ENCODE data around the gene TBX22.
"Not testable (repeated sequence)": the region's sequence is repeated elsewhere in the genome, so short reads cannot be mapped to it uniquely, and the experiment has no call there.

Gene TBX22

GRCh38 chrX:80014141-80014940 is at the start of gene TBX22:
TBX22 (plus strand) TSS chrX:80014753; CDS start chrX:80022270, 7,517 bp downstream.
- no peak for DNase-seq

DNA sequence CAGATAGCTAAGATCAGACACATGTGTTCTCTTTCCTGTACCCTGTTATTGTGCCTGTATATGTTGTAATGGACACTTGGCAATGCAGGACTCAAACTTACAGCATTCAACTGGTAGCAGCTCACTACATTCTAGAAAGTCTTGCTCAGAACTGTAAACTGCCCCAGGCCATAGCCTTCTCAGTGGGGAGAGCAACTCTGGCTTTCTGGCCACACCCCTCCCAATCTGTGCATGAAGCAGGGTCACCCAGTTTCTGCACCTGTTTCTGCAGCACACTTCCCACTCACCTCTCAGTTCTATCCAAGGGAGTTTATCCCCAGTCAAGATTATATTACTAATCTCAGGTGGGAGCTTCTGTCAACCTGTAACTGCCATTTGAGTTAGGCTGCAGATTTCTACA is 38.9 kb upstream of the TBX22 start:
- DNase-seq: no peak

GRCh38 chrX:80004458-80004857 is 10.1 kb upstream of the TBX22 start:
- no peak for DNase-seq

DNA sequence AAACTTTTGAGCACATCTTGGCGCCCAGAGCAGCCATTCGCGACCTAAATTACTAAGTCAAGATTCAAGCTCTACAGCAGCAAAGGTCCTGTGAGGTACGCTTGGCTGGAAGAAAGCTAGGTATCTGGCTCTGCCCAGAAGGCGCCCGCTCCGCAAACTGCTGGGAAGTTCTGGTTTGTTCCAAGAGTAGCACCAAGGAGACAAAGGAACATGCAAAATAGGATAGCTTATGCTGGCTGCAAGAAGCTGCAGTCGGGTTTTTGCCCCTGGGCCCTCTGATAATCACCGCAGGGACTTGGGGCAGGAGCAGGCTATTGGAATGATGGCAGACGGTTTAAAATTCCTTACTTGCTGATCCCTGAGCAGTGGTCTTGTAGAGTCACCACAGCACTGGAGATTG is 3.0 kb upstream of the TBX22 start:
- DNase-seq: no peak

- no peak for DNase-seq
Observed at GRCh38 chrX:80016182-80016581, 1.6 kb downstream of the TBX22 start.

DNA sequence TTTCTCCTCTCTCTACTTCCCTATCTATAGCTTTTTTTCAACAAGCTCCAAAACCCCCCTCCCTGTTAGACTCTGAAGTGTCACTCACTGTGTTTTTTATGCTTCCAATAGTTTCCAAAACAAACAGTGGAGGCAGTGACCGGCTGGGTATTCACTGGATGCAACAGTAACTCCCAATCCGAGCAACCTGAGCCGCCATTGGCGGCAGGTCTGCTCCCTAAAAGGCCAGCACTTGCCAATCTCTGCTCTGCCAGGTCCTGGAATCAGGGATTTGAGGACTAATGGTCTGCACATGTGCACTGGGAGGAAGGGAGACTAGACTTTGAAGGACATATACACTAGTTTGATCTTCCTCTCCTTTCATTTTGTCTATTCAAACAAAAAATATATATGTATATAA is 7.1 kb downstream of the TBX22 start:
- no peak for DNase-seq

DNA sequence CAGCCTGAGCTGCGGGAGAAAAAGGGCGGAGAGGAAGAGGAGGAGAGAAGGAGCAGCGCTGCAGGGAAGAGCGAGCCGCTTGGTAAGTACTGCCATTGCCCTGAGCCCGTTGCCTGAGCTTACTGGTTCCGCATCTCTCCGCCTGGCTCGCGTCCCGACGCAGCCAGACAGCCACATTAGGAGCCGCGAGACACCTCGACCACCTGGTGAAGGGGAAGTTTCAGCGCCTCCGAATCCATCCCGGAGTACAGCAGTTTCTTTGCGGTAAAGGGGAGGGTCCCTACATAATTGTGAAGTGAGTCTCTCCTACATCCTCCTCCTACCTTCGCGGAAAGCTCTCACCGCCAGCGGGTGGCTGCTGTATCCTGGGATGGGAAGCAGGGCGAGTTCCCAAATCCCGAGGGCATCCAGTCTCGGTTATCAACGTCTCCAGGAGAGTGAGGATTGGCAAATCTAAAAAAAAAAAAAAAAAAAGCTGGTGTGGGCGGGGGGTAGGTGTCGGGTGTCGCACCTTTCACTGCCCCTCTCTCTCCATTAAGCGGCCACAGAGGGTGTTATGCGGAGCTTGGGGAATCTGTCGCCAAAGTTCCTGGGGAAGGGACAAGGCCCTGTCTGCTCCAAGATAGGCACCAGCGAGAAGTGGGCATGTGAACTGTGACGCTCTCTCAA is 7.9 kb downstream of the TBX22 start:
- no peak for DNase-seq

- no peak for DNase-seq
Observed at GRCh38 chrX:80026116-80026515, 11.6 kb downstream of the TBX22 start.

- not testable (repeated sequence) for DNase-seq
Observed at GRCh38 chrX:80066156-80066555, 51.6 kb downstream of the TBX22 start.

- not testable (repeated sequence) for DNase-seq
Observed at GRCh38 chrX:80075625-80076024, 61.1 kb downstream of the TBX22 start.

All from NCI-H1930 (cell line).